ENCODE data around the gene FAM171A2. TPM values are rescaled to one million over a fixed set of nuclear protein-coding genes. Genes with fewer than 3 reads are reported as not detected.

Gene FAM171A2
- polyA plus RNA-seq, 1 donor (not counting 4 experiments of a cell fraction or from before 2014, with no cell fraction given): 0.35 TPM

- peaks cover 22 to 35% of the 10 kb centered on the region in 2 experiments for H3K36me3 ChIP-seq (ENCODE audit: control insufficient read depth in 2 of 2, extremely low read depth in 1 of 2, insufficient read depth in 2 of 2, low read length in 2 of 2)
- H3K4me2 ChIP-seq (ENCODE audit: control insufficient read depth, extremely low read depth, insufficient read depth, low read depth, low read length): no peak overlapping the region
- FAIRE-seq (no peak), DNase-seq (ENCODE audit: low read depth, low spot score) (no peak)
- TF ChIP-seq EZH2 (IDR thresholded peaks at IDR 0.05; ENCODE audit: low read length) (no peak), CTCF (optimal IDR thresholded peaks at IDR 0.05 in 1 of 3, IDR thresholded peaks at IDR 0.05 in 1 of 3, conservative IDR thresholded peaks at IDR 0.05 in 1 of 3; ENCODE audit: extremely low read depth in 1 of 3, insufficient read depth in 2 of 3, low read length in 3 of 3) (no peak)
- H4K20me1 ChIP-seq (ENCODE audit: control insufficient read depth, extremely low read depth, insufficient read depth, low read length): no peaks in the 10 kb centered on the region
- H3K79me2 ChIP-seq (ENCODE audit: control insufficient read depth, insufficient read depth, low read length): no peaks in the 10 kb centered on the region
- no peaks in the 10 kb centered on the region for H3K9me3 ChIP-seq (ENCODE audit: control insufficient read depth, low read depth, low read length)
- H3K27ac ChIP-seq (ENCODE audit: control insufficient read depth, insufficient read depth, low read length): no peak overlapping the region
- no peaks in the 10 kb centered on the region for H3K9me1 ChIP-seq (ENCODE audit: control insufficient read depth, extremely low read depth, insufficient read depth, low read length)
- no peak overlapping the region for H3K9ac ChIP-seq (ENCODE audit: control insufficient read depth, extremely low read depth, insufficient read depth, low read length)
- H3K4me3 ChIP-seq (ENCODE audit: control insufficient read depth in 2 of 3, extremely low read depth in 1 of 3, insufficient read depth in 2 of 3, low read depth in 1 of 3, low read length in 3 of 3): no peak overlapping the region
- no peak overlapping the region for H2AFZ ChIP-seq (ENCODE audit: control insufficient read depth, low read length)
- dilution Hi-C loops (cut with MboI; ENCODE audit: extremely low pct_ligation_motif_present, low sequenced_read_pairs): no loop called here
- no peaks in the 10 kb centered on the region for H3K4me1 ChIP-seq (ENCODE audit: control insufficient read depth, extremely low read depth, insufficient read depth, low read length)
- H3K27me3 ChIP-seq (ENCODE audit: control insufficient read depth, extremely low read depth, insufficient read depth, low read length): no peaks in the 10 kb centered on the region
These were observed 34.1 kb upstream of the FAM171A2 start for GRCh38 chr17:44397479-44398440.

DNA sequence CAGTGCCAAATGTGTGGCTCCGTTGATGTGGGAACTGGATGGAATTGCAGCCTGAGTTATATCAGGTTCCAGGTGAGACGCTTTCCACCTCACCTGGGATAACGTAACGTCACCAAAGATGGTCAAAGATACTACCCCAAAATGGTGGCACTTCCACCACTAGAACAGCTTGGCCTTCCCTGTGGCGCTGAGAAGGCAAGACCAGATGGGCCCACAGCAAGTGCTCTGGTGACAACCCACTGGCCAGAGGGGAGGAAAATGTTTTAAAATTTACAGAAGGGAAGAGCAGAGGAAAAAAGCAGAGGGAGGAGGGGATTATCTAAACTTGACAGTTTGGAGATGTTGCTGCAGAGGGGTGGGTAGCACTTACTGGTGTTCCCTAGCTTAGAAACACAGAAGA is 33.3 kb upstream of the FAM171A2 start:
- DNase-seq (ENCODE audit: low read depth, low spot score): no peak
- dilution Hi-C loops (cut with MboI; ENCODE audit: extremely low pct_ligation_motif_present, low sequenced_read_pairs): no loop called here
- H4K20me1 ChIP-seq (ENCODE audit: control insufficient read depth, extremely low read depth, insufficient read depth, low read length): no peaks in the 10 kb centered on the region
- no peak overlapping the region for H3K9ac ChIP-seq (ENCODE audit: control insufficient read depth, extremely low read depth, insufficient read depth, low read length)
- no peaks in the 10 kb centered on the region for H3K79me2 ChIP-seq (ENCODE audit: control insufficient read depth, insufficient read depth, low read length)
- no peaks in the 10 kb centered on the region for H3K9me1 ChIP-seq (ENCODE audit: control insufficient read depth, extremely low read depth, insufficient read depth, low read length)
- H3K4me3 ChIP-seq (ENCODE audit: control insufficient read depth in 2 of 3, extremely low read depth in 1 of 3, insufficient read depth in 2 of 3, low read depth in 1 of 3, low read length in 3 of 3): no peak overlapping the region
- H3K27me3 ChIP-seq (ENCODE audit: control insufficient read depth, extremely low read depth, insufficient read depth, low read length): no peaks in the 10 kb centered on the region
- no peaks in the 10 kb centered on the region for H3K4me1 ChIP-seq (ENCODE audit: control insufficient read depth, extremely low read depth, insufficient read depth, low read length)
- no peak for TF ChIP-seq CTCF (optimal IDR thresholded peaks at IDR 0.05 in 1 of 3, IDR thresholded peaks at IDR 0.05 in 1 of 3, conservative IDR thresholded peaks at IDR 0.05 in 1 of 3; ENCODE audit: extremely low read depth in 1 of 3, insufficient read depth in 2 of 3, low read length in 3 of 3)
- no peak overlapping the region for H3K27ac ChIP-seq (ENCODE audit: control insufficient read depth, insufficient read depth, low read length)
- no peaks in the 10 kb centered on the region for H3K9me3 ChIP-seq (ENCODE audit: control insufficient read depth, low read depth, low read length)
- FAIRE-seq: no peak
- H3K4me2 ChIP-seq (ENCODE audit: control insufficient read depth, extremely low read depth, insufficient read depth, low read depth, low read length): no peak overlapping the region
- H2AFZ ChIP-seq (ENCODE audit: control insufficient read depth, low read length): no peak overlapping the region
- peaks cover 21 to 35% of the 10 kb centered on the region in 2 experiments for H3K36me3 ChIP-seq (ENCODE audit: control insufficient read depth in 2 of 2, extremely low read depth in 1 of 2, insufficient read depth in 2 of 2, low read length in 2 of 2)

Measured in keratinocyte (primary cell).